HG02938 (cell line): ENCODE data around the gene METTL4.

ENCODE experiments used
- ATAC-seq: cut with Tn5 transposase; IDR thresholded peaks from one replicate; pipeline ENCODE4 v1.9.1; 2021; ENCODE audit warnings: mild to moderate bottlenecking, moderate library complexity; ENCODE audit not compliant: unreplicated experiment

Gene METTL4, protein sequence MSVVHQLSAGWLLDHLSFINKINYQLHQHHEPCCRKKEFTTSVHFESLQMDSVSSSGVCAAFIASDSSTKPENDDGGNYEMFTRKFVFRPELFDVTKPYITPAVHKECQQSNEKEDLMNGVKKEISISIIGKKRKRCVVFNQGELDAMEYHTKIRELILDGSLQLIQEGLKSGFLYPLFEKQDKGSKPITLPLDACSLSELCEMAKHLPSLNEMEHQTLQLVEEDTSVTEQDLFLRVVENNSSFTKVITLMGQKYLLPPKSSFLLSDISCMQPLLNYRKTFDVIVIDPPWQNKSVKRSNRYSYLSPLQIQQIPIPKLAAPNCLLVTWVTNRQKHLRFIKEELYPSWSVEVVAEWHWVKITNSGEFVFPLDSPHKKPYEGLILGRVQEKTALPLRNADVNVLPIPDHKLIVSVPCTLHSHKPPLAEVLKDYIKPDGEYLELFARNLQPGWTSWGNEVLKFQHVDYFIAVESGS

DNA sequence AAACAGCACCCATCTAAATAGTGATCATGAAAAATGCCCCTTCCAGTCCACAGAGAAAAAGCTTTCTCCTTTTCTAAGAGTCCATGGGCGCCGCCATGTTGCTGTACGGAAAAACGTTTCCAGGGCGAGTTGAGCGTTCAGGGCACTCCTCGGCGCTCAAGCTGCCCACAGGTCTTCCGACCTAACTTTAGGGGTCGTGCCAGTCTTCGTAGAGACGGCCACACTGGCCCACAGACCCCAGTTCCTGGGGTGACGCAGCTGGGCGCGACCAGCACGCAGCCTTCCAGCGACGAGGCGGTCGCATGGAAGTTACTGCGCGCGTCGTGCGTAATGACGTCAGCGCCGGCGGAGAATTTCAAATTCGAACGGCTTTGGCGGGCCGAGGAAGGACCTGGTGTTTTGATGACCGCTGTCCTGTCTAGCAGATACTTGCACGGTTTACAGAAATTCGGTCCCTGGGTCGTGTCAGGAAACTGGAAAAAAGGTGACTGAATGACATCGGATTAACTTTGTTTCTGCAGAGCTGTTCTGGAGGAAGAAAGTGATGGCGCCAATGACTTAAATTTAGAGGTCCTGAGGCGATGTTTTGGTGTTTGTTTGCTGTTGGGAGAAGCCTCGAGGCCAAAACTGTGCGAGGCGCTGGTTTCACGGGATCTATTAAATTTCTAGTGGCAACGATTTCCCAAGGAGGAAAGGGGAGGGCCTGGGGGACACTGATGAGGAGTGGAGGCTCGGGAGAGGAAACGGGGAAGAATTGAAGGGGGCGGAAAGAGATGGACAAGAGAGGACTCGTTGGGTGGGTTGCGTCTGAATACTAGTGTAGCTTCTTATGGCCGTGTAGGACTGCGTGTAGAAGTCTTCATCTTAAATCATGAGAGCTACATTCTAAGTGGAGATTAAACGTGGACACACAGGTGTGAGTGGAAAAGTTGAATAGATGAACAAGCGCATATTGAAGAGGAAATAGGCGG is at the start of gene METTL4, which contains the start of gene NDC80:
Gene METTL4 (minus strand): TSS at position 306 of the 971 bp plus-strand sequence. CDS start 4,289 bp downstream, outside the sequence.
Gene NDC80 (plus strand): TSS at position 358 of the 971 bp plus-strand sequence. CDS start 1,429 bp downstream, outside the sequence.
- ATAC-seq = peak; percentile 63

DNA sequence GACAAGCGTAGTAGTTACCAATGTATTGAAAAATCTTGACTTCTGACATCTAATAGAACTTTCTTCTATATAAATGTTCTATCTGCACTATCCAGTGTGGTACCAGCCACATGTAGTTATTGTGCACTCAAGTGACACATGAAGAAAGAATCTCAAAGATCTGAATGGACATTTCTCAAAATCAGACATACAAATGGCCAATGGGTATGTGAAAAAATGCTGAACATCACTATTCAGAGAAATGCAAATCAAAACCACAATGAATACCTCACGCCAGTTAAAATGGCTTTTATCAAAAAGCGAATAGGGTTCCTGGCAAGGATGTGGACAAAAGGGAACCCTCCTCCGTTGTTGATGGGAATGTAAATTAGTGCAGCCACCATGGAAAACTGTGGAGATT is 46.7 kb upstream of the METTL4 start:
- no peak for ATAC-seq

DNA sequence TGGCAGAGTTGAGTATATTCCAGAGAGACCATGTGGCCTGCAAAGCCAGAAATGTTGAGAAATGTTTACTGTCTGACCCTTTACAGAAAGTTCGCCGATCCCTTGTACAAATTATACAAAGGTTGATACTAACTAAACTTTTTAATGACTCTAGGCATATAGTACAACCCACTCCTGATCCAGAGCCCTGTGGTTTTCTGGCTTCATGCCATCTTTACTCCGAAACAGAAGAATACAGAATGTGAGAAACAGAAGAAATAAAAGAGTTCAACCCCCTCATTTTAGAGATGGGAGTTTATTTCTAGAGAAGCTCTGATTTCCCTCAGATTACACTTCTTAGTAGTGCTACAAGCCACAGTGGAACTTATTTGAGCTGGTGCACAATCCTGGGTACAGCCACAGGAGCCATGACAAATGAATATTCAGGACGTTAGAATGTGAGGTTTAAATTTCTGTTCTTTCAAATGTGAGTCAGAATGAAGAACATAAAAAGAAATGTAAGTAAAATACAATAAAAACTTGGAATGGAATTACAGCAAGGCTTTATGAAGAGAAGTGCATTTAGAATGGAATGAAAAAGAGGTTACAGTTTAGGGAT is 46.2 kb upstream of the METTL4 start:
- no peak for ATAC-seq

DNA sequence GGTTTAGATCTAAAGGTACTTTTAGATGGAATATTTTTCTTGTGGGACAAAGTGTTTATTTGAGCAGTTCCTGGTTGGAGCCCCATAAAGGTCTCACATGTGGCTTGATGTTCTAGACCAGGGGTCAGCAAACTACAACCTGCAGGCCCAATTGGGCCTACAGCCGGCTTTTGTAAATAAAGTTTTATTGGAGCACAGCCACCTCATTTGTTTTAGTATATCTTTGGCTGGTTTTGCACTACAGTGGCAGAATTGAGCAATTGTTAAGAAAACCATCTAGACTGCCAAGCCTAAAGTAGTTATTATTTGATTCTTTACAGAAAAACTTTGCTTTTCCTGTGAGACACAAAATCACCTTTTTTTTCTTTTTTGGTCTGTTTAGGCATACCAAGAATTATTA is 41.7 kb upstream of the METTL4 start:
- no peak for ATAC-seq

DNA sequence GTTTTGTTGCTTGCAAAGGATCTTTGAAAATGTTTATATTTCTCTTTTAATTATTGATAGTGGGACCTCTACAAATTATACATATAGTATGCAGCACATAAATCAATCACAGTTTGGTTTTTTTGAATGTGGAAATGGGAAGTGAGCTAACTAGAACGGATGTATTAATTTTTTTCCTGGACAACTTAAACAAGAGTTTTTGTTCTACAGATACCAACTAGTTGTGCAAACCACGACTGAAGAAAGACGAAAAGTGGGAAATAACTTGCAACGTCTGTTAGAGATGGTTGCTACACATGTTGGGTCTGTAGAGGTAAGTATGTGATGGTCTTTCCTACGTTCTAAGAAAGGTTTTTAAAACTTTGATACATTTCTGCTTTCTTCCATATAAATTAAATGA is 39.2 kb upstream of the METTL4 start:
- no peak for ATAC-seq

DNA sequence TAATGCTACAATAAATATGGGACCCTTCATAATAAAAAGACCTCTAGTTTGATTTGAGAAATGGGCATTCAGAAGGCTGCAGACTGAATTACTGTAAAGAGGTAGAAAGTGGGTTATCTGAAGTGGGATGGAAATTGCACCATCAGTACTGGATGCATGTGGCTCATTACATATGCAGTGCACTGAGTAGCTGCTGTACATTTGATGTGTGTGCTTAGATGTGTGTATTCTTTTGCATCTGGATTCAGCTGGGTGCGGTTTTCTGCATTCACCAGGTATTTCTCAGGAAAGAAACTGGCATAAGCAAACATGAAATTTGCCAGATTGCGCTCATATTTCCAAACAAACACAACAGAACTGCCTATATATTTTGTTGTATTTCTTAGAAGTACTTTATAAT is 38.3 kb upstream of the METTL4 start:
- no peak for ATAC-seq

DNA sequence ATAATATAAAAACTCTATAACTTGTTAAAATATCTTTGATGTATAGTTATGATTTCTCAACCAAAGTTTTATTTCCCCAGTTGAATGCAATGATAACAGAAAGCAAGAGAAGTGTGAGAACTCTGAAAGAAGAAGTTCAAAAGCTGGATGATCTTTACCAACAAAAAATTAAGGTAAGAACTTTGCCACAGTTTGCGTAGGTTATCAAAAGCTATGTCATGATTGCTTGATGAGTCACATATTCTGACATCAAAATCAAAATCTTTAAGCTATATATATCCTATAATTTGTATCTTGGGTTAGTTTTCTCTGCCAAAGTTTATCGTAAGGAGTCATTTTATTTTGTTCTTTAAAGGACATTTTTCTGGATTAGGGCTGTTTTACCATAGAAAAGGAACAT is 35.0 kb upstream of the METTL4 start:
- no peak for ATAC-seq

DNA sequence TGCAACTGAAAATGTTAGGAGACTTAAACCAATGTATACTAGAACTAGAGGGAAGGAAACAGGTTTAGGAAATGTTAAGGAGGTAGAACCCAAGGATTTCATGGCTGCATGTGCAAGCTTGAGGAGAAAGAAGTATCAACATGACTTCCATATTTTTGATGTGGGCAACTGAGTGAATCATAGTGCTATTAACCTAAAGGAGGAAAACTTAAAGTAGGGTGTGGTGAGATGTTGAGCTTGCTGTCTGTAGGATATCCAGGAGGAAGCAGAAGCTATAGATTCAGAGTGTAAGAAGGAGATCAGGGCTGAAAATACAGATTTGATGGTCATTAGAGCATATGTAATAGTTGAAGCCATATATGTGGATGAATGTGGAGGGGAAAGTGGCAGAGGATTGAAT is 31.5 kb upstream of the METTL4 start:
- no peak for ATAC-seq

DNA sequence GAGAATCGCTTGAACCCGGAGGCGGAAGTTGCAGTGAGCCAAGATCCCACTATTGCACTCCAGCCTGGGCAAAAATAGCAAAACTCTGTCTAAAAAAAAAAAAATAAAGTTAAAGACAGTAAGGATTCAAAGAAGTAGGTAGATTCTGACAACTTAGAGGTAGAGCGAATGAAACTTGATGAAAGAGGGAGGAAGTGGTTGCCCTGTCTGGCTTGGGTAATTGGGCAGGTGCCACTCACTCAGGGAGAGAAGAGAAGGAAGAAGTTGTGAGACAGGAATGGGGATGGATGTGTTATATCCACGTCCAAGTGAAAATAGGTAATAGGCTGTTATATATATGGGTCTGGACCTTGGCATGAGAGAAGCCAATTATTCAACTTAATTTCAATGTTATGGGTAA is 26.3 kb upstream of the METTL4 start:
- ATAC-seq = no peak

DNA sequence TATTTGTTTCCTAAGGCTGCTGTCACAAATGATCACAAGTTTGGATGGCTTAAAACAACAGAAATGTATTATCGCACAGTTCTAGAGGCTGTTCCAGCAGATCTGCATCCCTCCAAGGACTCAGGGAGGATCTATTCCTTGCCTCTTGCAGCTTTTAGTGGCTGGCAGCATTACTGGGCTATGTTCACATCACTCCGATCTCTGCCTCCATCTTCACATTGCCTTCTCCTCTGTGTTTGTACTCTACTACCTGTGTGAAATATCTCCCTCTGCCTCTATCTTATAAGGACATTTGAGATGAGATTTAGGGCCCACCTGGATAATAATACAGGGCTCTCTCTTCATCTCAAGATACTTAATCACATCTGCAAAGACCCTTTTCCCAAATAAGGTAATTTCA is 19.0 kb upstream of the METTL4 start:
- ATAC-seq = no peak

DNA sequence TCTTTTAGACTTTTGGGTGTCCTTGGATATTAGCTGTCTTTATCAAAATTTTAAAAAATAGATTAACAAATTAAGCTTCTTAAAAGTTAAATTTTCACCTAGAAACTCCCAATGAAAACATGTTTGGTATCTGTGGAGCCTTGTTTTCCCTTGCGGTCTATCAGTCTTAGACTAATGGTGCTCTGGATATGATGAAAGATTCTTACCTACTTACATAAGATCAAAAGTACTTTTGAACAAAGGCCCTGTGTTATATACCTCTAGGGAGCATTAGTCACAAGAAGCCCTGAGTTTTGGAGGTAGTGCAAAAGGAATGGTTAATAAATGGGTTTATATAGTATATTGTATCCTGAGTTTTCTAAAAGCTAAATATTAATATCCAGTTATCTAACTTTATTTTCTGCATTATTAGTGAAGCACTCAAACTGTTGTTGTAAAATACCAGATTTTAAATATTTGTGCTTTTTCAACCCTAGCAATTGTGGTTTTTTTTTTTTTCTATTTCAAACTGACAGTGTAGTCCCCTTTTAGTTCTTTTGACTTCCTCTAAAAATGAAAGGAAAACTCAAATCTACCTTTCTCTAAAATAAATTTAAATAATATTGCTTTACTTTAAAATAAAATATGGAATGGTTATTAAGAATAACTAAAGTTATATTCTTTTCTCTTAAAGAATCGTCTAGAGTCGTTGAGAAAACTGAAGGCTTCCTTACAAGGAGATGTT is 18.2 kb upstream of the METTL4 start:
- no peak for ATAC-seq

DNA sequence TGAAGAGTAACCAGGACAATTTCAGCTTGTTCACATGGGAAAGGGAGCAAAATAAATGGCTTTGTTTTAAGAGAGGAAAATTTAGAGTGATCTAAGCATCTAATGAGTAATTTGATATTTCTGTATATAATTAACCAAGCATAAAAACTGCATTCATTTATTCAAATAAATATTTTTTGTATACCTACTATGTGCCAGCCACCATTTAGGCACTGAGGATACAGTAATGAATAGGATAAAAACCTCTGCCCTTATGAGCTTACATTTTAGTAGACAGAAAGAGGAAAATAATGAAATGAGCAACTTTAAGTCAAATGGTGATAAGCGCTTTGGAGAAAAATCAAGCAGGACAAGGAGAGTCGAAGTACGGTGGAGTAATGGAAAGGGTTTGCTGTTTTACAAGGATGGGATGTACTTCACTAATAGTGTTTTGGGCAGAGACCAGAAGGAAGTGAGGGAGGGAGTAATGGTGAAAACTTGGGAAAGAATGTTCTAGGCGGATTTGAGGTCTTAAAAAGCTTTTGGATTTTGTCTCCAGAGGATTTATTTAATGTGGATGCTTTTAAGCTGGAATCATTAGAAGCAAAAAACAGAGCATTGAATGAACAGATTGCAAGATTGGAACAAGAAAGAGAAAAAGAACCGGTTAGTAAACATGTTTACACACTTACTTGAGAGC is 17.5 kb upstream of the METTL4 start:
- no peak for ATAC-seq

DNA sequence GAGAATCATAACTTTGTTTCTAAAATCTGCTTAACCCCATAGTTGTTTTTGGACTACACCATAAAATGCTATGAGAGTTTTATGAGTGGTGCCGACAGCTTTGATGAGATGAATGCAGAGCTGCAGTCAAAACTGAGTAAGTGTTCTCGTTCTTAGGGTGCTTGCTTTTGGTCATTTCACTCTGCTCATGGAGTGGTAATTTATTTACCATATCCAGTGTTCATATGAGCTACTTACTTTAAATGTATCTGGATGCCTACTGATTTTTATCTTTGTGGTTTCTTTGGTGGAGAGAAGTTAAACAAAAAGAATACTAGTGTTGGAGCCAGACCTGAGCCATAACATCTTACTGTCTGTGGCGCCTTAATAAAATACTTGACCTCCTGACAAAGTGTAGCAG is 16.5 kb upstream of the METTL4 start:
- ATAC-seq = no peak

DNA sequence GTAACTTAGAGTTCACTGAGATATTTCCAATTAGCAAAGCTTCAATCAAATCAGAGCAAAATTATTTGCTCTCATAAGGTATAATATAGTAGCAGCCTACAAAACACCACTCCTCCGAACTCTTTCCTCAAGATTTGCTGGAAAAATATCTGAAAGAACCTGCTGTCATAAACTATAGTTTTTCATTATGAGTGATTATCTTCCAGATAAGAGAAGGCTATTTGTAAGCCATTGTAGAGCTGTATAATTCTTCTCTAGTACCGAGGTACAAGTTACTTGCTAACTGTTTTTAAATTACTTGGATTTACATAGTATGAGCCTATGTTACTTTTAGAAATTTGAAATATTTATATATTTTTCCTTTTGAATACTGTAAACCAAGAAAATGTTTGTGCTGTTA is 2.1 kb upstream of the METTL4 start:
- no peak for ATAC-seq

DNA sequence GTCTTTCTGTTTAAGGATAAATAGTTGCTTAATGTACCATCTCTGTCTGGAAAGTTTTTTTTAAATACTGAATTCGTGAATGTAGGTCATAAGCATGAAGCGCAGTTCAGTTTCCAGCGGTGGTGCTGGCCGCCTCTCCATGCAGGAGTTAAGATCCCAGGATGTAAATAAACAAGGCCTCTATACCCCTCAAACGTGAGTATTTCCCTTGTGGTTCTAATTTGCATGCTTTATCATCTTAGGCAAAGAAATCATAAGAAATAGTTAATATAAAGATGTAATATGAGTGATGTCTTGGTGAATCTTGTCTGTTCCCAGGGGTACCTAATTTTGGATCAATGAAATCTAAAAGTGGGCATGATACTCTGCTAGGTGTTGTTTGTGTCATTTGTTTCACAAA is 1.6 kb upstream of the METTL4 start:
- no peak for ATAC-seq

DNA sequence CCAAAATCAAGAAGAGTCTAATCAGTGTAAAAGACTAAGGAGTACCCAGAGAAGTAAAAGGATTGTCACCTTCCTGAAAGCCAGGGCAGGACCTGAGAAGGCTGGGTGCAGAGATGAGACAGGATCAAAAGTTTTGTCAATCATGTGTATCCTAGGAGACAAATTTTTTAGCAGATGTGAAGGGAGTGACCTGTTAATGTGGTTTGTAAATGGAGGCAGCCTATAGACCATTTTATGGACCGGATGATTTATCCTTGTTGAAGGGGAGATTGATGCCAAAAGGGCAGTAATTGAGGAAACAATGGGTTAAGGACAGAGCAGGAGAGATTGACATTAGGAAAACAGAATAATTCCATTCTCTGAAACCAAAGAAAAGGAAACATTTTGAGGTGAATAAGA is 865 bp upstream of the METTL4 start:
- ATAC-seq = no peak

DNA sequence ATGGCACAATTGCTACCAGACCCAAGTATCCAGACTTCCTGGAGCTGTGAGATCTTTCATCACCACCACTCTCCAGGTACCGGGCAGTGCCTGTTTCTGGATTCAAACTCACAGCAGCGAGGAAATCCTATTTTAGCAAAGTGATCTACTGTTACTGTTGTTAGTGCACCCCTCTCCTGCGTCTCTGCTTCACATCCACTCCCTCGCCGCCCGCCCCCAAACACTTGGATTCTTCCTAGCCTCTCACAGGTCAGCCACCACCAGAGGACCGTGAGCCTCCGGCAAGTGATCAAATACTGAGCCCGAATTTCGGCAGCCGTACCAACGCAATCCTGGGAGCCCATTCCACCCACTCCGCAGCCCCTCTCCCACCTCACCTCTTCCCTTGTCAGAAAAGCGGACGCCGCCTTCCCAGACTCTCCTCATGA is 519 bp downstream of the METTL4 start:
- peak; percentile 45 for ATAC-seq

DNA sequence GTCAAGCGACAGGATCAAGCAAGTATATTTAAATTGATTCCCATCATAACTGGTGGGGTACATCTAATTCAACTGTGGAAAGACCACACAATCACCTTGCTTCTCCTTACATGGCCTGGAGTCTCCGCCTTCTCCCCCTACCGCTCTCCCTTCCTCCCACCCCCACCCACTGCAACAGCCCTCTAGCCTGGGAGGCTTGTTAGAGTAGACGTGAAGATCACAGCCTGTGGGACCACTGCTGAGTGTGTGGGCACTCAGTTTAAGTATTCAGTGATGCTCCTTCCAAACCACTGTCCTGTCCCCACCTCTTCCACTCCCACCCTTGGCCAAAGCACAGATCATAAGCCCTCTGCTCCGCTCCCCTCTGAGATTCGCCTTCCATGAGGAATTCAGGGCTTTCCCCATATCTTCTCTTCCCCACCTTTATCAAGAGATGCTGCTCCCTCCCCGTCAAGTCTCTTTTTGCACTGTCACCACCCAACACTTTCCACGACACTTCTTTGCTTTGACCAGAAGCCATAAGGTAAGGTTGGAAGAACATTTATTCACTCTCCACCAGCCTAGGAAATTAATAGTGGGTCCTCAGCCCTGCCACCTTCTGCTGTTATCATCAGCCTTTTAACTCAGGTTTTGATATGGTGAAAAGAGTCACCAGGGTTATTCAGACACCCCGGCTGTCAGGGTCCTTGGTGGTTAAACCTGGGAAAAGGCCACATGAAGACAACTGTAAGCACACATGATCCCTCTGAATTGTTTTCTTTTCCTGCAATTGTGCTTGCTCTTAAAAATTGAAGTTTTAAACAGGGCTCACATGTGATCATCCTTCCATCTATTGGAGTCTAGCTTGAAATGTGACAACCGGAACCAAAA is 1.7 kb downstream of the METTL4 start:
- ATAC-seq = no peak

DNA sequence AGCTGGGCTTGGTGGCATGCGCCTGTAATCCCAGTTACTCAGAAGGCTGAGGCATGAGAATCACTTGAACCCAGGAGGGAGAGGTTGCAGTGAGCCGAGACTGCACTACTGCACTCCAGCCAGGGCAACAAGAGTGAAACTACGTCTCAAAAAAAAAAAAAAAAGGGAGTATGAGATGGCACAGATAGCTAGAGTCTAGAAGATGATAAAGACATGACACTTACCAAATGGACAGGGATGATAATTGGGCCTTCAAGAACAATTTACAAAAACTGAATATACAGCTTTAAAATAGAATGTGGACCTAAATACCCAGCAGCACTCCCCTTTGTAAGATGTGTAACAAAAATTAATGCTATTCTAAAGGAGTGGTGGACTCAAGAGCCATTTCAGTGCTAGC is 2.7 kb downstream of the METTL4 start:
- ATAC-seq = no peak
